GM19397 (cell line): ENCODE data around the gene TDRD15.
"Not testable (repeated sequence)": the region's sequence is repeated elsewhere in the genome, so short reads cannot be mapped to it uniquely, and the experiment has no call there.

Source experiments
- ATAC-seq: cut with Tn5 transposase; IDR thresholded peaks from one replicate; pipeline ENCODE4 v1.9.1; 2021; ENCODE audit warnings: mild to moderate bottlenecking, moderate library complexity; ENCODE audit not compliant: unreplicated experiment

The TDRD15 gene

DNA sequence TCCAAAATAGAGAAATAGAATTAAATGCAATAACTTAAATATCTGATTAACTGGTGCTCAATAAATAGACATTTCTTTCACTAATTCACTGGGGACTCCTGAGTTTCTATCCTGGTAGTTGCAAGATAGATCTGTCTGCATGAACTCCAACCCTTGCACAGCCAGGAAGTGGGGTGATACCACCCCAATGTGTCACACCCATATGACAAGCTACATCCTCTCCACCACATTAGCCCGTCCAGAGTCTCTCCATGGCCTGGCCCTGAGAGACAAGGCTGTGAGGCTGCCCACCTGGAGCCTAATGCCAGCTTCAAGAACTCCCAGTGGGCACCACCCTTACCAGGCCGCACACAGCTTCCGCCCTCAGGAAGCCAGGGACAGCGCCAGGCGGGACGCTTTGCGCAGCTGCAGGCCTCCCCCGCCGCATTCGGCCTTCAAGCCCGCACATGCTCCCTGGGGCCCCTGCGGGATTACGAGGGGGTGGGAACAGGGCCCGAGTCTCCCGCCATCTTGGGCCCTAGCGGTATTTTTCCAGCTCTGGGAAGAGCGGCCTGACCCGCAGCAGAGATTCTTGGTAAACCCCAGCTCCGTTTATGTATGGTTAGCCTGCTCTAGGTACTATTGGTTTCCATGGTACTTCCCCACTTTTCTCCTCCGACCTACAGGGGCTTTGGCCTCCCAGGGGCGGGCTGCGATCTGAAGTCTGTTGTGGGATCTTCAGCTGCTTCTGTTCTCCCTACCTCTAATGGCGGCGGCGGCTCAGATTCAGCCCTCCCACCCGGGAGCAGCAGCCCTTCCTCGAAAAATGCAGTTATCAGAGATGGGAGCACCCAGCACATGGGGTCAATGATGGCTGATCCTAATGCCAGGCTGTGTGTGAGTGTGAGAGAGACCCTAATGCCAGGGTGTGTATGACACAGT lies at the start of gene TDRD15:
Gene TDRD15 (plus strand): TSS at position 496 of the 921 bp plus-strand sequence. CDS start 13,500 bp downstream, outside the sequence.
- no peak for ATAC-seq

DNA sequence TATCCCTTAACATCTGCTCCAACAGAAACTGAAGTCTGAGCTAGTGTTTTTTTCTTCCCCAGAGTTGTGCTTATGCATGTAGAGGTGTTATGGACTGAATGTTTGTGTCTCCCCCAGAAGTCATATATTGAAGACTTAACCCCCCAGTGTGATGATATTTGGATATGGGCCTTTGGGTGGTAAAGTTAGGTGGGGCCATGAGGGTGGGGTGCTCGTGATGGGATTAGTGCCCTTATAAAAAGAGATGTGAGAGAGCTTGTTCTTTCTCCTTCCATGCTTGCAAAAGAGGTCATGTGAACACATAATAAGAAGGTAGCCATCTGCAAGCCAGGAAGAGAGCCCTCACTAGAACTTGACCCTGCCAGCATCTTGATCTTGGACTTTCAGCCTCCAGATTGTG lies 45.5 kb upstream of the TDRD15 start:
- ATAC-seq, result no peak

DNA sequence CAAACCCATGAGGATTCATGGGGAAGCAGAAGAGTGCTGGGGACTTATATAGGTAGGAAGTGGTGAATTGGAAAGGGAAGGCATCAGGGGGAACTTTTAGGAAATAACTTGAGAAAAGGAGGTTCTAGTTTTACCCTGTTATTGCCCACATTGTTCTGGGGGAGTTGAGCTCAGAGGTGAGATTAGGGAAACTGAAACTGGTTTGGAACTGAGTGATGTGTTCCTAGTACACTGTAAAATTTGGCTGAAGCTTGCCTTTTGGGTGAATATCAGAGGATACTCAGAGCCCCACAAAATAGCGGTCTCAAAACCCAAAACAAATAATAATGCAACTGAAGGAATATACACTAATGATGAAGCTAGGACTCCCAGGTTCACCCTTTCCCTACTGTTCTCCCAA lies 40.3 kb upstream of the TDRD15 start:
- ATAC-seq, result no peak

DNA sequence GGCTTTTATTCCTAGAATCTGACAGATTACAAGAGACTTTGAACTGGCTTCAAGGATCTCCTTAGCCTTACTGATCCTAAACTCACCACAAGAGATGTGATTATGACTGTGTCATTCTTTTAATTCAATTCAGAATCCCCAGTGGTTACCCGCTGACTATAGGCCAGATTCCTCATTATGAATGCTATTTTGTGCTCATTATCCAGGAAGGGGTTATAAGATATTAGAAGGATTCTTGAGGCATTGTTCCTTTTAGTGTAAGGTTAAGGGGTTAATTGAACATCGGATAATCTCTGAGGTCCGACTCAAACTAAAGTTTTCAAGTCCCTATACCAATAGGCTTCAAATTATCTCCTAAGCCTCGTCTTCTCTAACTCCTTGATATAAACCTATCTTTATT lies 39.4 kb upstream of the TDRD15 start:
- ATAC-seq, result no peak

DNA sequence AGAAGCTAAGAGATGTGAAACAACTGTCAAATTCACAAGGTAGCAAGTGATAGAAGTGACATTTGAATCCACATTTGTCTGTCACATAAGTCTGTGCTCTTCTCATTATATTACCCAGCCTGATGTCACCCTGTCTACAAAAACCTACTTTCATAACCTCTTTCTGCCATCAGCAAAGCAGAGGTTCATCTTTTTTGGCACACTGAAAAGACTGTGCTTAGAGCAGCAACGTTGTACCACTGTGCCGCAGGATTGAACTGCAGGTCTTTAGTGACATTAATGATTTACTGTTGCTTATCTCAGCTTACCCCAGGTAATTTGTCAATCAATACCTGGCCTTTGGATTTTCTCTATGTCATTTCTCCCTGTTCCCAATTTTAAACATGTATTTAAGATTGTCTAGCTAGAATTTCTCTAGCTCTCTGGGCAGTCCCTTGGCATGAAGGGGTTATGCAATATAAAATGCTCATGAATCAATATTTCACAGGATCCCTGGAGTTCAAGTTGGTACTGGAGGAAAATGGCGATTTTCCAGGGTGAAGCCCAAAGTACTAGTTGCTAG lies 31.4 kb upstream of the TDRD15 start:
- no peak for ATAC-seq

DNA sequence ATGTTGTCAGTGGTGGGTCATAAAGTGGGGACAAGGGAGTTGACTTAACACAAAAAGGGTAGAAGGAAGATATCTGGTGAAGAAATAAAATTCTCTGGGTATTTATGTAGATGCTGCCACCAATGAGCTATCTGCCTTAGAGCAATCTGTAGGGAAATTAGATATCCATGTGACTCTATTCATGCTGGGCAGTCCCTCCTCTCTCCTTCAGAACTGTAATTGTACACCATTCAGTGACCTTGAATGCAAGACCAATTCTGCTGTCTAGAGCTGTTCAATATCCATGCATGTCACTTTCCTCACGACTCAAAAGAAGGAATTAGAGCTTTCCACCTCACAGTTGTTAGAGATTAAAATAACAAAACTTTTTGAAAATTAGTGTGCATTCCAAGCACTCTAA lies 28.6 kb upstream of the TDRD15 start:
- ATAC-seq, result no peak

DNA sequence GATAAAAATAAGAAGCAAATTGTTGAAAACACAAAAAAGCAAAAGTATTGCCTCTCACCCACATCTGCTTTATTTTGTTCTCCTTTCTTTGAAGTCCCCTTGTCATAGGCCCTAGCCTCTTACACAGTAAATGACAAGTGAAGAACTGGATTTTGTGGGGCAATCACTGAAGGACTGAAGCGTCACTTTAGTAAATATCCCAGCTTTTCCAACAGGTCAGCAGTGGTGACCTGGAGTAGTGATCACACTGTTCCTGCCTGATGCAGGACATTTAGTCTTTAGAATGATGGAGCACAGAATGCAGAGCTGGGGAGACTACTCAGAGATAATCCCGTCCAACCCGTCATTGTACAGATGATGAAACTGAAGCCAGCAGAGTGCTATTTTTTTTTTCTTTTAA lies 28.1 kb upstream of the TDRD15 start:
- ATAC-seq, result no peak

DNA sequence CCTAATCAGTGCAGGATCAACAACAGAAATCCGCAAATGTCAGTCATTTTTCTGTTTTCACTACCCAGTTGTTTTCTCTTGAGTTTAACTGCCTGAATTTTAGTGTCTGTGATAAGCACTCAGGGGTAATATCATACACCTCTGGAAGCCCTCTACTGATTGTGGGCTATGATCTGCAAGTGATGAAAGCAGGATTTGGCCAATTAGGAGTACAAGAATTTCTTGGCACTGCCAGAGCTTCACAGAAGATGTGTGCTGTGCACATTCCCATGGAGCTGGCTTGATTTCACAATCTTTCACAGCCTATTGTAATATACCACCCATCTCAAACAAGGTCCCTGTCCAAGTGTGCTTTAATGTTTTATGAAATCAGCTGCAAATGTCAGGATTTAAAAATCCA lies 27.3 kb upstream of the TDRD15 start:
- ATAC-seq, result no peak

DNA sequence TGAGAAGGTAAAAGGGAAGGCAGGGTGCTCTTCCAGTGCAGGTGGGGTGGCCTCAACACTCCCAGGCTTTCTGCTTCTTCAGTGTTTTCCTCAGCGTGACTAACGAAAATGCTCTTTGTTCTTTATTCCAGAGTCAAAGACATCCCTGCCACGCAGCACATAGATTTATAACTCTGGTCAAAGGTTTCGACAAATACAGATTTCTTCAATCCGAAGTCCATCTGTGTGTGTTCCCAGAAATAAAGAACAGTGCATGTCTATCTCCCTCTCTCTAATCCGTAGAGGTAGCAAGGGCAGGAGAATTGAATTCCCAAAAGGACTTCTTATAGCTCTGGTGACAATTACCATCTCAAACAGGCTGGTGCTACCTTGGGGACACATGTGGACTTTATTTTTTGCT lies 26.4 kb upstream of the TDRD15 start:
- ATAC-seq, result no peak

DNA sequence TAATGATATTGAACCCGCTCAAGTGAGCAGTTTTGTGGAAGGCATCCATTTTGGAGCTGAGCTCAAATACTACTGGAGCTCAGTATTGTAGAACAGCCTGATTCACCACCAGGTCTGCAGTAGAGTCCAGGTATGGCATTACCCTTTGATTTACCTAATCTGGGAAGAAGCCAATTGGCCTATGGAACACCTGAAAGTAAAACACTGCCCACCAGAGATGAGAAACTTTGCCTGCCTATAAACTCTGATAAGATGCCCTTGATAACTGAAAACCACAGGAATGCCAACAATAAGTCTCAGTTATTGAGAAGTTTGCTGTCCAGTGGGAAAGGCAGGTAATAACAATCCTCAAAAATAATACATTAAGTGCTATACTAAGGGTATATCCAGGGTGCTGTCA lies 25.5 kb upstream of the TDRD15 start:
- no peak for ATAC-seq

DNA sequence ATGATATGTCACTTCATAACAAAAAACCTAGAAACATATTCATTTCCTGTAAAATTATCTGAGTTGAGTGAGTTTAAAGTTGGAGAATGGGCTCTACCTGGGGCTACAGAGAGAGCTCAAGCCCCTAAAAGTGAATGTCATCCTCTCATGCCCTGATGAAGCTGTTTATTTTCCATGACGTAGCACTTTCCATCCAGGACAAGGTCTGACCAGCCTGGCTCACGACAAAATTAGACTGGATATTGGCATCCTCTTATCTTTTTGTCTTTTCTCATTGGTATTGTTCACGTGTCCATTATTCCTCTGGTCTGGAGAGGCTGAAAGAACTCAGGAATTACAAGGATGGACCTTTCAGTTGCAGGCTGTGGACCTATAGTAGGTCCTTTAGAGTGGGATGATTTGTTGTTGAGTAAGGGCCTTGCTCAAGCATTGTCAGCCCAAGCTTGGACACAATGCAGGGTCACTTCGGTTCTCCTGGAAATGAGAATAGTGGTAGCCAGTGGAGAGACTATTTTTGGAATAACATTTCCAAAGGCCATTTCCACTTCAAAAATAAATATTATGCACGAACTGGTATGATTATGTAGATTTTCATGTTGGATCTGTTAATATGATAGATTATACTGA lies 24.4 kb upstream of the TDRD15 start:
- no peak for ATAC-seq

DNA sequence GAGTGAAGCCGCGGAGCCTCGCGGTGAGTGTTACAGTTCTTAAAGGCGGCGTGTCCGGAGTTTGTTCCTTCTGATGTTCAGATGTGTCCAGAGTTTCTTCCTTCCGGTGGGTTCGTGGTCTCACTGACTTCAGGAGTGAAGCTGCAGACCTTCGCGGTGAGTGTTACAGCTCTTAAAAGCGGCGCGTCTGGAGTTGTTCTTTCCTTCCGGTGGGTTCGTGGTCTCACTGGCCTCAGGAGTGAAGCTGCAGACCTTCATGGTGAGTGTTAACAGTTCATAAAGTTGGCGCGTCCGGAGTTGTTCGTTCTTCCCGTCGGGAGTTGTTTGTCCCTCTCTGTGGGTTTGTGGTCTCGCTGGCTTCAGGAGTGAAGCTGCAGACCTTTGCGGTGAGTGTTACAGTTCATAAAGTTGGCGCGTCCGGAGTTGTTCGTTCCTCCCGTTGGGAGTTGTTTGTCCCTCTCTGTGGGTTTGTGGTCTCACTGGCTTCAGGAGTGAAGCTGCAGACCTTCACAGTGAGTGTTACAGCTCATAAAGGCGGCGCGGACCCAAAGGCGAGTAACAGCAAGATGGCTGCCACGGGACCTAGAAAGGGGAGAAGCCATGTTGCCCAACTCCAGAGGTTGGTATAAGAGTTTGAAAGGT lies 22.1 kb upstream of the TDRD15 start:
- ATAC-seq, result not testable (repeated sequence)

DNA sequence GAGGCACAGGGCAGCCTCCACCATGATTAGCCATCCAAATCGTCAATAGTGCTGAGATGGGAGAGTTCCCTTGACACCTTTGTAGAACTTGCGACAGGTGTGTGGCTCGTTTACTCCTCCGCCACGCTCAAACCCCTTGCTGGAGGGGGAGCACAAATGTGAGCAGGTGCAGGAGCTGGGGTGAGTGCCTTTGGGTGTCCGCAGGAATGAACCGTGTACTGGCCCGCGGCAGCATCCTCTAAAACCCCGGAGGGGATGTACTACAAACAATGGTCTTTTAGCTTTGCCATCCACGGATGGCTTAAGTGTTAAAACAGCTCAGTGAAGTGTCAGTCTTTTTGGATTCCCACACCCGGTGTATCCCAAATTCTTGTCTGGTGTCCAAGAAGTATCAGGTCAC lies 21.4 kb upstream of the TDRD15 start:
- ATAC-seq, result no peak

DNA sequence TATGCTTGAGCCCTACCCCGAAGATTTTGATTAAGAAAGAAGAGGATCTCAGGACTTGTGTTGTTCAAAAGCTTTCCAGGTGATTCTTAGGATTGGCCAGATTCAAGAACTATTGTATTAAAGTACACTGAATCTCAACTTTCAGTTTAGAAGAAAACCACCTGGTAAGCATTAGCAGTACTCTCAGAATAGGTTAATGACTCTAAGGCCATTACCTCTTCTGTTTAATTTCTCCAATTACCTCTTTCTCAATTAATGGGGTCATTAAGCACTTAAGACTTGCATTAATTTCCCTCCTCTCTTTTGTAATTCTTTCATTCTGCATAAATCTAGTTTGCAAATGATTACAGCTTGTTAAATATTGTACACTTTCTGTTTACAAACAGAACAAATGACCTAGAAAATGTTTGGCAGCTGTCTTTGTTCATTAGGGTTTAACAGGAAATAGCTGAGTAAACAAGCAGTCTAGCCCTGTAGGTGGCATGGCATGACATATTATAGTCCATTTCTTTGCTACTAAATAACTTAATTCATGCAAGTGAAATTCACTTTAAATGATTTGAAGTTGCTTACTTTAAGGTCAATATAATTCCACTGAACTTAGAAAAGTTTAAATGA lies 20.4 kb upstream of the TDRD15 start:
- no peak for ATAC-seq

DNA sequence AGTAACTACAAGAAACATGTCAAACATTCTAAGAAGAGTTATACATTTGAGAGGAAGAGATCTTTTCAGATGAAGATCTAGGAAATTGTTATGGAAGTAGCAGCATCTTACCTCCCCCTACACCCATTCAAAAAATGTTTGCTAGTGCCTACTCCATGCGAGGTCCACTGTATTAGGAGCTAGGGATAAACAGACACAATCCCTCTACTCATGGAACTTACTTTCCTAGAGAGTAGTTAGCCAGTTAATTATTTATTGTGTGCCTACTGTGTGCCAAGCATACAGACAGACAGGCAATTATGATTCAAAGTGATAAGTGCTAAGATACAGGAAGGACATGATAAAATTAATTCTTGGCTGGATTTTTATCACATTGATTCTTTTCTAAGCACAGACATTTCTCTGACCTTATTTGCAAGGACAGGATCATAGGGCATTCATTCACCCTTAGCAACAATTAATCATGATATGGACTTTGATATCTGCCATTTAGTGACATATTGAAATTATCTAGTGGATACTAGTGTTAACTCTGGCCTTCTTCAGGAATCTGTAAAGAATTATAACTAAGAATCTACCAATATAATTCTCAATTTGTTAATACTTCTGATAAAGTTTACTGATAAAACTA lies 19.6 kb upstream of the TDRD15 start:
- no peak for ATAC-seq

DNA sequence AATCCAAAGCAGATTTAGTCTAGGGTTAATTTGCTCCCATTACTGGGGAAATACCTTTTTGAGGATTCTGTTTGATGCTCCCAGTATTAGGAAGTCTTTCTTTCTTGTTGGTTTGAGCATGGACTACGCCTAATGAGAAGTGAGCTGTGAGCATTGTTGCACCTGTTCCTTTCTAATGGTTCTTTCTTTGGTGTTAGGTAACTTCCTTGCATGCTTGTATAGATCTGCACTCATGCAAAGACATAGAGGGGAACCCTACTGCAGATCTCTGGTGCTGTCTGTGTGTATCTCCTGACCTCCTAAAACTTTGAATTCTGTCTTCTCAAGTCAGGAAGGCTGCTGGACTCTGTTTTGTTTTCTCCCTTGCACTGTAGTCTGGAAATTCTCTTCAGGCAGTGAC lies 12.8 kb upstream of the TDRD15 start:
- no peak for ATAC-seq

DNA sequence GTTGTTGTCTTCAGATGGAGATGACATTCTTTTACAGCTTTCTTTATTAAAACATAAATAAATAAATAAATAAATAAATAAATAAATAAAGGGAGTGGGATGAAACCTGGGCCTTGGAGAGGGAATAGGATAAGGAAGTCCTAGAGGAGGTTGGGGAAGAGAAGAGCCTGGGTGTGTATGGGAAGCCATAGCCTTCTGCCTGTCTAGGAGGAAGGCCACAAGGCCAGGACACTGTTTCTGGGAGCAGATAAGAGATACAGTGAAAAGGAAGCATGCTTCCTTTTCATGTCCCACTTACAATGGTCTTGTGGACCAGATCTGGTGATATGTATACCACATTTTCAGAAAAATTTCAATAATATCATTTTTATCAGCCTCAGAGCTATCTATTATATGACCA lies 6.1 kb upstream of the TDRD15 start:
- no peak for ATAC-seq

DNA sequence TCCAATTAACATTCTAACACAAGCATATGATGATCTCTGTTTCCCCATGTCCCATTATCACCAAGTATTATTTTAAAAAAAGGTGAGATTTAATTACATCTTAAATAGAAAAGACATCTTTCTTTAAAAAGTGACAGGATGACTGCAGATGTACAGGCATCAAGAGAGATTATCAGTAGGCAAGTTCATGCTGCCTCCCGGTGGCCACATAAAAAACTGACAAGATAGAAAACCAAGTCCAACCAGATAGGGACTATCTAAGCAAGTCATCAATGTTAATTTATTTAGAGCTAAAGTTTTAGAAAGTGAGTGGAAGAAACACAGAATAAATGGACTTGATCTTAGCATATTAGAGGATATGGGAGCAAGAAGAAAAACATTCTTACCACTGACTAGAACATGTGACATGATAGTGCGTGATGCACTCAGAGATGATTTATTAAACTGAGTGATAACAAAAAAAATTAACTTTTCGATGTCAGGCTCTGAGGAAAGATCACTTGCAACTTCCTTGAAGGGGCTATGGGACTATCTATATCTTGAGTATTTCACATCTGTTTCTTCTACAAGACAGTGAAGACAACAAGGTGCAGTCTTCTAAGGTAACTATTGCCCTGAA lies 5.4 kb upstream of the TDRD15 start:
- ATAC-seq, result no peak

DNA sequence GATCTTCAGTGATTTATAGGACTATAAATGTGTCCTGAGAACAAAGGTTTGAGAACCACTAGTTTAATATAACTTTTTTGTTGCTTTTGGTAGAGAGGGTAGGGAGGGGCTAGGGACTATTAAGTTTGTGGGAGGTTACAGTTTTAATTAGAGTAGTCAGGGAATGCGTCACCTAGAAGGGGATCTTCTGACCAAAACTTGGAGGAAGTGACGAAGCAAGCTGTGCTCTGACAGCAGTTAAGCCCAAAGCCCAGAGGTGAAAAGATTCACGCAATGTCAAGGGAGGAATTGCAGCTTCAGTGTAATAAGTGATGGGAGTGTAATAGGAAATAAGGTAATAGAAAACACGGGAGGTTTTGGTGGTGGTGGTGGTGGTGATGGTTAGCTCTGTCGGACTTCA lies 8.1 kb downstream of the TDRD15 start:
- ATAC-seq, result no peak

DNA sequence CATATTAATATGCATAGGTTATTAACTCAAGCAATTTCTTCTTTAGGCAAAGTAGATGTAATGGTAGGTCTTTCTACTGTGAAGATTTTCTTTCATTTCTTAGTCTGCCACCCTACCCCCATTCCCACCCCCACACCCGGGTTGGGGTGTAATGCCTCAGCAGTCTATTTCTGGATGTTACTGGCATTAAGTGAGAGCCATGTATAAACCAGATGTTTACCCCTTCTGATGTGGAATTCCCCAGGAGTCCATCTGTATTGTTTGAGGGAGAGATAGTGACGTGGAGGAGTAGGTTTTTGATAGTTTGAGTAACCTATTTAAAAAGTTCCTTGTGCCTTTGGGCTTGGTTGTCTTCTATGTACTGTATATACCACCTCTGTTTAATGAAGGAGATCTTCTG lies 11.8 kb downstream of the TDRD15 start:
- no peak for ATAC-seq
